ENCODE measurements around the gene THSD4. TPM values are rescaled to one million over a fixed set of nuclear protein-coding genes. Genes with fewer than 3 reads are reported as not detected.
A peak's percentile ranks its signal among the peaks of the same experiment; 100 is the strongest.

Gene THSD4
- total and polyA plus RNA-seq, 2 of the 8 experiments (the other 6 are each of a cell fraction or from before 2014, with no cell fraction given): 2.5 to 6.2 TPM

- no peaks in the 10 kb centered on the region for H3K79me2 ChIP-seq (ENCODE audit: control insufficient read depth in 1 of 2, insufficient read depth in 2 of 2, low read length in 2 of 2)
- H3K27ac ChIP-seq (ENCODE audit: low read depth, low read length): peak overlapping the region; percentile 26
- FAIRE-seq (no peak), DNase-seq (ENCODE audit: low read depth in 1 of 2, low spot score in 2 of 2) (no peak)
- H3K14ac ChIP-seq (ENCODE audit: insufficient read length): no peak overlapping the region
- H4K91ac ChIP-seq (replicated peaks; ENCODE audit: insufficient read length, low read length): no peak overlapping the region
- no peaks in the 10 kb centered on the region for H3K27me3 ChIP-seq (replicated peaks in 1 of 4; ENCODE audit: control insufficient read depth in 3 of 4, extremely low read depth in 1 of 4, insufficient read depth in 3 of 4, low read length in 3 of 4)
- H2BK20ac ChIP-seq (ENCODE audit: low read length): no peak overlapping the region
- no peaks in the 10 kb centered on the region for H3K36me3 ChIP-seq (ENCODE audit: control insufficient read depth in 2 of 4, insufficient read depth in 4 of 4, low read length in 3 of 4)
- H3K56ac ChIP-seq (replicated peaks; ENCODE audit: insufficient read length, low read depth, low read length): no peak overlapping the region
- no peak overlapping the region for H3K9ac ChIP-seq (replicated peaks in 1 of 4; ENCODE audit: extremely low read depth in 1 of 4, low read depth in 3 of 4, low read length in 3 of 4)
- no peak overlapping the region for H2AFZ ChIP-seq (ENCODE audit: low read length)
- no peak overlapping the region for H2BK12ac ChIP-seq (ENCODE audit: low read depth, low read length)
- H4K20me1 ChIP-seq (replicated peaks in 1 of 2; ENCODE audit: control insufficient read depth in 1 of 2, insufficient read depth in 2 of 2, low read length in 2 of 2): no peaks in the 10 kb centered on the region
- ChIA-PET POLR2A (ENCODE audit: partially characterized antibody) (interaction anchor here (0.7 kb wide), 1 partner anchor 20 kb away, joined by 3 read pairs; no protein-coding TSS in a partner anchor), CTCF (ENCODE audit: partially characterized antibody) (interaction anchor here (0.8 to 1.0 kb wide), 3 partner anchors 37 to 168 kb away, joined by 3 to 6 read pairs (median 3); no protein-coding TSS in a partner anchor)
- no peaks in the 10 kb centered on the region for H3K23me2 ChIP-seq (ENCODE audit: low read depth, low read length)
- 68% methylated on average over 6 of the region's 6 CpGs; no CpG with 5 or more reads in 1 of the 2 experiments for WGBS, 2 experiments (ENCODE audit: extremely low coverage in 1 of 2, insufficient coverage in 1 of 2, insufficient read length in 1 of 2, insufficient replicate concordance in 2 of 2, low coverage in 1 of 2, low lambda C conversion rate in 2 of 2, missing lambda C conversion rate in 1 of 2)
- H3K18ac ChIP-seq (ENCODE audit: extremely low read depth, low read length): peak overlapping the region; percentile 62; the same call in 1 of the 2 replicates
- H3K4ac ChIP-seq (replicated peaks; ENCODE audit: insufficient read length, low read depth, low read length): no peak overlapping the region
- no peak overlapping the region for H3K23ac ChIP-seq (ENCODE audit: insufficient read length)
- peak overlapping the region; percentile 48 to 49; a peak in 3 of 4 replicates for H3K4me2 ChIP-seq (ENCODE audit: insufficient read depth in 1 of 2, low read depth in 2 of 2, low read length in 2 of 2)
- H2AK5ac ChIP-seq (ENCODE audit: low read depth, low read length): no peak overlapping the region
- no peak overlapping the region for H4K5ac ChIP-seq (ENCODE audit: insufficient read length, low read depth, low read length)
- H2BK5ac ChIP-seq (ENCODE audit: low read depth, low read length): peak overlapping the region; percentile 35; the same call in 1 of the 2 replicates
- no peak overlapping the region for H4K8ac ChIP-seq (ENCODE audit: extremely low read depth, insufficient read depth, low read length)
- H3K4me1 ChIP-seq (replicated peaks in 1 of 4; ENCODE audit: control insufficient read depth in 3 of 4, insufficient read depth in 4 of 4, low read length in 3 of 4): peaks cover 4 to 20% (median 11%) of the 10 kb centered on the region in 4 experiments; a peak in 6 of 7 replicates
- no peaks in the 10 kb centered on the region for H3K9me3 ChIP-seq (ENCODE audit: insufficient read depth in 2 of 2, low read depth in 1 of 2, low read length in 1 of 2)
- peak overlapping the region in 1 of 4 experiments; percentile 15; a peak in 1 of 8 replicates for H3K4me3 ChIP-seq (ENCODE audit: extremely low read depth in 1 of 4, insufficient read depth in 2 of 4, low read depth in 3 of 4, low read length in 4 of 4)
- TF ChIP-seq PHF8 (conservative IDR thresholded peaks at IDR 0.05; ENCODE audit: low read depth, low read length) (no peak), CREB1 (IDR thresholded peaks at IDR 0.05) (peak; percentile 68)
- H2BK120ac ChIP-seq (replicated peaks; ENCODE audit: low read depth, low read length): no peak overlapping the region
- H3K79me1 ChIP-seq (ENCODE audit: low read depth, low read length): no peaks in the 10 kb centered on the region
- H2BK15ac ChIP-seq (ENCODE audit: low read length): no peak overlapping the region
Measured at GRCh38 chr15:71611553-71612396, 496.5 kb downstream of the THSD4 start.

Measured in H1 (cell line).